Measurements from ENCODE around the gene TSC22D1. TPM values are rescaled to one million over a fixed set of nuclear protein-coding genes. Genes with fewer than 3 reads are reported as not detected.

Gene TSC22D1
- total RNA-seq, 1 donor from 2014 or later = 61.7 TPM

DNA sequence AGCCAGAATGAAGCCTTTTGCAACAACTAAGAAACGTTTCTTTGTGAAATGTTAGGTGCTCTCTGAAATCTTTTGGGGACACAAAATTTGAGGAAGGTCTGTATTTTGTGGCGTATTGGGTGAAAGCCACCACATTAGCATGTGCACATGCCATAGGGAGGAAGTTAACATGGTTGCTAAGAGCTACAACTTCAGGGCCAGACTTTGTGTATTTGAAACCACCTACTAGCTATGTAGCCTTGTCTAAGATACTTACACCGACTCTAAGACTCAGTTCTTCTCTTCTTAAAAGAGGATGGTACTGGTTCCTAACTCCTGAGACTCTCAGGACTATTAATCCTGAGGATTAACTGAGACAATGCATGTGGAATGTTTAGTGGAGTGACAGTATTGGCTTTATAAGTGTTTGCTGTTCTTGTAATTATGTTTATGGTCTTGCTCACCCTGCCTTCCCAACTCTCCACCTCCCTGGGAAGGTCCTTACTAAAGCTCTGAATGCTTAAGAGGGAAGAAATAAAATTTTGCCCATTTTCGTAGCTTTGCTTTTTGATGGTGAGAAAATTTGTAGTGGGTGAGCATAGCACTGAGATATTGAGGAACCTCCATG lies 187.0 kb downstream of the TSC22D1 start:
- DNase-seq (ENCODE audit: extremely low read depth, low read depth, low spot score) = no peak

- DNase-seq (ENCODE audit: extremely low read depth, low read depth, low spot score) = no peak
These were observed 187.6 kb downstream of the TSC22D1 start for GRCh38 chr13:44388427-44389059.

- no peak for DNase-seq (ENCODE audit: extremely low read depth, low read depth, low spot score)
These were observed 189.1 kb downstream of the TSC22D1 start for GRCh38 chr13:44386913-44387556.

- no peak for DNase-seq (ENCODE audit: extremely low read depth, low read depth, low spot score)
These were observed 190.3 kb downstream of the TSC22D1 start for GRCh38 chr13:44385847-44386246.

DNA sequence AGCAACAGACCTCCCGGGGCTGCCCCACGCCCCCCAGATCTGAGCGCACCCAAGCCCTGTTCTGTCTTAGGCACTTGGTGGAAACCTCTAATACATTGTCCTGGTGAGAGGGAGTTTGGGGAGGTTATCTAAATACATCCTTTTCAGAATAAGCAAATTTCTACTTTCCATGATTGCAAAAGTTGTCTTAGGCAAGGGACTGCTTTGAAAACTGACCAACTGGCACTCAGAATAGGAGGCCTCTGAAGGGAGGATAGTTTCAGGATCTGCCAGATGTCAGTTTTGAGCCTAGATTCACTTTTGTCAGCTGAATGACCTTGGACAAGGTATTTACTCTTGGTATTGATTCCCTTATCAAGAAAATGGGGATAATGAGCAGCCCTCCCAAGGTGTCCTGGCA lies 190.7 kb downstream of the TSC22D1 start:
- no peak for DNase-seq (ENCODE audit: extremely low read depth, low read depth, low spot score)

DNA sequence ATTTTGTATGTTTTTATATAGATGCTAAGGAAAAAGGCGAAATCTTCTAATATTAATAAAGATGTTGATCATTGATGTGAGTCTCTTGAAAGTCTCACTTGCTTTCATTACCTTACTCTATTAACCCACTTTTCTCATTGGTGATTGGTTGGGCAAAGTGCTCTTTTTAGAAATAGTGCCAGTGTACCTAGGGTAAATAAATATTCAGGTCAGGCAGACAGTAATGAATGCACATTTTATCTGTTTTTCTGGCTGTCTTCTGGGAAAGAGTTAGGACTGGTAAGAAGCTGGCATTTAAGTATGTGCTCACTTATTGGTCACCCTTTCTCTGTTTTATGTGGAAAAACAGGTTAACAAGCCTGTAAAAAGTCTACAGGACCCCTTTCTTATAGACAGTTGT lies 191.4 kb downstream of the TSC22D1 start:
- no peak for DNase-seq (ENCODE audit: extremely low read depth, low read depth, low spot score)

DNA sequence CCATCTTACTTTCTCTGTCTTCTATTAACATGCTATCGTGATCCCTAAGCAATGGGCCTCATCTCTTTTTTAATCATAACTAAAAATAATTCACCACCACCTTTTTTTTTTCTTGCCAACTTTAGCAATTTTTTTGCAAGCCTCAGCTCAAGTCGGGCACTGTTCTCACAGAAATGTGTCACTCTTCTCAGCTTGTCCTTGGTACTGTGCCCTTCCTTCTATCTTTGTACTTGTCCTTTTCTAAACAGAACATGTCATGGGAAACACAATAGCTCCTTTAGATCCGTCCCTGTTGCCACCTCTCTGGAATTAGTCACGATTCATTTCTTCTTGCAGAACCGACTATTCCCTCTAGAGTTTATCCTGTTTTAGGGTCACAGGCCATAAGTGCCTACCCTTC lies 192.2 kb downstream of the TSC22D1 start:
- DNase-seq (ENCODE audit: extremely low read depth, low read depth, low spot score) = no peak

- DNase-seq (ENCODE audit: extremely low read depth, low read depth, low spot score) = no peak
These were observed 193.4 kb downstream of the TSC22D1 start for GRCh38 chr13:44382635-44383145.

Other genes starting within 250 kb of the TSC22D1 start
- 0.15 and 0.29 TPM in 2 replicates for gene SERP2, start 202.5 kb downstream of the TSC22D1 start, total RNA-seq